ENCODE measurements around the gene PCOLCE2. TPM values are rescaled to one million over a fixed set of nuclear protein-coding genes. Genes with fewer than 3 reads are reported as not detected.
A peak's percentile ranks its signal among the peaks of the same experiment; 100 is the strongest.

Gene PCOLCE2
- 100 to 1,000 TPM; 122 to 157 TPM for total RNA-seq

- no peaks in the 10 kb centered on the region for H3K36me3 ChIP-seq
- ATAC-seq (ENCODE audit: insufficient number of reproducible peaks, low FRiP score, low read depth) (no peak), DNase-seq (ENCODE audit: low spot score) (no peak)
- H3K9me3 ChIP-seq: no peaks in the 10 kb centered on the region
- peak within 1 kb of the TSS; percentile 73 for H3K4me3 ChIP-seq
- peaks cover 3 to 27% of the 10 kb centered on the region in 2 donors for H3K4me1 ChIP-seq (ENCODE audit: control insufficient read depth in 1 of 2, low read depth in 2 of 2)
- H3K27ac ChIP-seq: peak within 1 kb of the TSS; percentile 47 to 56
- TF ChIP-seq CTCF (IDR thresholded peaks at IDR 0.05): no peak
- H3K27me3 ChIP-seq (replicated peaks; ENCODE audit: insufficient read depth): no peaks in the 10 kb centered on the region
These were observed at the start of gene PCOLCE2 for GRCh38 chr3:142888481-142889211. Gene PCOLCE2, minus strand, starts transcription at chr3:142889083. Its CDS starts 187 bp downstream, at chr3:142888896.

- H3K9me3 ChIP-seq: no peaks in the 10 kb centered on the region
- ATAC-seq (ENCODE audit: insufficient number of reproducible peaks, low FRiP score, low read depth) (no peak), DNase-seq (ENCODE audit: low spot score) (no peak)
- no peak overlapping the region for H3K4me3 ChIP-seq
- H3K27ac ChIP-seq: no peak overlapping the region
- TF ChIP-seq CTCF (IDR thresholded peaks at IDR 0.05): no peak
- H3K36me3 ChIP-seq: no peaks in the 10 kb centered on the region
- no peaks in the 10 kb centered on the region for H3K27me3 ChIP-seq (replicated peaks; ENCODE audit: insufficient read depth)
- no peaks in the 10 kb centered on the region for H3K4me1 ChIP-seq (ENCODE audit: control insufficient read depth in 1 of 2, low read depth in 2 of 2)
These were observed 47.1 kb upstream of the PCOLCE2 start for GRCh38 chr3:142935963-142936362.

- ATAC-seq (ENCODE audit: insufficient number of reproducible peaks, low FRiP score, low read depth): no peak
These were observed 46.0 kb upstream of the PCOLCE2 start for GRCh38 chr3:142934887-142935269.

GRCh38 chr3:142934128-142934886, 45.4 kb upstream of the PCOLCE2 start:
- ATAC-seq (ENCODE audit: insufficient number of reproducible peaks, low FRiP score, low read depth) (no peak), DNase-seq (ENCODE audit: low spot score) (no peak)
- Histone ChIP-seq H3K9me3 (no peaks in the 10 kb centered on the region), H3K36me3 (no peaks in the 10 kb centered on the region), H3K27me3 (replicated peaks; ENCODE audit: insufficient read depth) (no peaks in the 10 kb centered on the region), H3K4me3 (no peak overlapping the region), H3K27ac (no peak overlapping the region), H3K4me1 (ENCODE audit: control insufficient read depth in 1 of 2, low read depth in 2 of 2) (no peaks in the 10 kb centered on the region)
- TF ChIP-seq CTCF (IDR thresholded peaks at IDR 0.05): no peak

More at GRCh38 chr3:142934887-142935269, 46.0 kb upstream of the PCOLCE2 start:
- DNase-seq (ENCODE audit: low spot score): no peak
- Histone ChIP-seq H3K27me3 (replicated peaks; ENCODE audit: insufficient read depth) (no peaks in the 10 kb centered on the region), H3K4me3 (no peak overlapping the region), H3K4me1 (ENCODE audit: control insufficient read depth in 1 of 2, low read depth in 2 of 2) (no peaks in the 10 kb centered on the region), H3K36me3 (no peaks in the 10 kb centered on the region), H3K9me3 (no peaks in the 10 kb centered on the region), H3K27ac (no peak overlapping the region)
- TF ChIP-seq CTCF (IDR thresholded peaks at IDR 0.05): no peak

- no peak overlapping the region for H3K27ac ChIP-seq
- TF ChIP-seq CTCF (IDR thresholded peaks at IDR 0.05): no peak
- no peaks in the 10 kb centered on the region for H3K4me1 ChIP-seq (ENCODE audit: control insufficient read depth in 1 of 2, low read depth in 2 of 2)
- no peak for DNase-seq (ENCODE audit: low spot score)
- no peak for ATAC-seq (ENCODE audit: insufficient number of reproducible peaks, low FRiP score, low read depth)
- H3K4me3 ChIP-seq: no peak overlapping the region
- no peaks in the 10 kb centered on the region for H3K9me3 ChIP-seq
- H3K36me3 ChIP-seq: no peaks in the 10 kb centered on the region
- no peaks in the 10 kb centered on the region for H3K27me3 ChIP-seq (replicated peaks; ENCODE audit: insufficient read depth)
These were observed 42.3 kb upstream of the PCOLCE2 start for GRCh38 chr3:142931222-142931621.
